NCI-H69 (cell line): ENCODE data around the gene SCN9A.
"Not testable (repeated sequence)": the region's sequence is repeated elsewhere in the genome, so short reads cannot be mapped to it uniquely, and the experiment has no call there.

Experiments
- DNase-seq: peaks from one replicate; lab custom pipeline; 2025; lab: John Stamatoyannopoulos, UW

SCN9A gene

DNA sequence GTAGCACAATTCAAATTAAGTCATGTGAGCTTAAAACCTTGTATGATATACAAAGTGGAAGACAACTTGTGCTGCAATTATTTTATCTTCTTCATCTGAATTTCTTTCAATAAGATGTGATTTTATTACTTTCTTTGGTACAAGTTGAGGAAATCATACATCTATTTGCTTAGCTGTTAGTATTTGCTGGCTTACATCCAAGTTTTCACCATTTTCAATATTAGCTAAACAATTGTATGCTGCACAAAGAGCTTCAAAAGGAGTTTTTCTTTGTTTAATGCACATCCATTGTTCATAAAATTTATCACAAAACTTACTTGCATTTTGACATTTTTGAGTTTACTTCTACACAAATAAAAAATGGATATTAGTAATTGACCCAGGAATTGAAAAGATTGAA lies 40.9 kb downstream of the SCN9A start:
- DNase-seq = peak; percentile 68

DNA sequence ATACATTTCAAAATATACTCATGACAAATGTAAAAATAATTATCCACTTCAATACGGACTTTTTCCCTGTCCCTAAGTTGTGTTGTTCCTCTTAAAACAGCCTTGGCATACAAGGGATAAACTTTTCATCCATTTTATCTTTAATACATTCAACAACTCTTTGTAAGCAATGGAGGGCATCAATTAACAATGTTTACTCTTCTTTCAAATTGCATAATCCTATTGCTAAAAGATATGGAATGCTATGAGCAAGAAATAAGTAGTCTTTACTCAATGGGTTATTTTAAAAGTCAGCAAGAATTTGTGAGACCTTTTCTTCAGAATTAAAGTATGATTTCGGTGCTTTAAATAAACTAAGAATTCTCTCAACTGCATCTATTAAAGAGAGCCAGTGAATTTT lies 41.9 kb downstream of the SCN9A start:
- peak; percentile 46 for DNase-seq

DNA sequence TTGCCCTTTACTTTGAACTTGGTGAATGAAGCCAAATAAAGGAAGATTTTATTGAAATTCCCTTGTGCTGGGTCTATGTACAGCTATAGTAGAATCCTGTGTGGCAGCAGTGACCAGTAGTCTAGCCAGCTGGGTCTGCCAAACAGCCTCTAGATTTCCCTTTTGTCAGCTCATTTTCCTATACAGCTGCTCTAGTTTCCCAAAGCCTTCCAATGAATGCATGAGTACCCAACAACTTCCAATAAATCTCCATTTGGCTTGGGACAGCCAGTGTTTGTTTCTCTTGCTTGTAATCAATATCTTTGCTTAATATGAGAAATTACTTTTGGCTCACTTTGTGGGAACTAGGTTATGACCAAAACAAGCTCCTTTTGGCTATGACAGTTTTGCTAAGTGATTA lies 43.6 kb downstream of the SCN9A start:
- DNase-seq = peak; percentile 12

DNA sequence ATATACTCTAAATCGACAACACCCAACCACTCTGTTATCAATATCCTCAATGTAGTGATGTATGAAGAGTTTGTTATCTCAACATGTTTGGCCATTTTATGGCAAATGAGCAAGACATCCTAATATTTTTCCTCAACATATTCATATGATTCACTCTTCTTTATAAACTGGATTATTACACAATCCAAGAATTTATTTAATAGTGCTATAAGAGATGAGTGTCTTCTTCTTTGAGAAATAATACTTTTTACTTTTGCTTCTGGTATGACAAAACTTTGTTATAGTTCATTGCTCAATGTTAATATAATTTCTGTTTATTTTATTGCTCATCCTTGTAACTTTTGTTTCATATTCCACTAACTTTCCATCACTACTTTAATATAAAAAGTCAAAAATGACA lies 44.3 kb downstream of the SCN9A start:
- DNase-seq = no peak

DNA sequence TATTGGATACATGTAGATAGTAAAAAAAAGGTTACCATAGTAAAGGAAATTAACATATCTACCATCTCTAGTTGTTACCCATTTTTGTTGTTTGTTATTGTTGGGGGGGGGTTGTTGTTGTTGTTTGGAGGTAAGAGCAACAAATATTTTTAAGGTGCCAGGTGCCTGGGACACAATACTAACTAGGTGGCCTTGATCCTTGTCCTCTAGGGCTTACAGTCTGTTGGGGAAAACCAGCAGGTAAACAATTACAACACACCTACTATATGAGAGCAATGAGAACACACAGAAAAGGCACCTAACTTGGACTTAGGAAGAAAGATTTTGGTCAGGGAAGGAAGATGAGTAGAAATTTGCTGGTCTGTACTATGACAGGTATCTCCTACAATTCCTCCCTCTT lies 46.3 kb downstream of the SCN9A start:
- no peak for DNase-seq

DNA sequence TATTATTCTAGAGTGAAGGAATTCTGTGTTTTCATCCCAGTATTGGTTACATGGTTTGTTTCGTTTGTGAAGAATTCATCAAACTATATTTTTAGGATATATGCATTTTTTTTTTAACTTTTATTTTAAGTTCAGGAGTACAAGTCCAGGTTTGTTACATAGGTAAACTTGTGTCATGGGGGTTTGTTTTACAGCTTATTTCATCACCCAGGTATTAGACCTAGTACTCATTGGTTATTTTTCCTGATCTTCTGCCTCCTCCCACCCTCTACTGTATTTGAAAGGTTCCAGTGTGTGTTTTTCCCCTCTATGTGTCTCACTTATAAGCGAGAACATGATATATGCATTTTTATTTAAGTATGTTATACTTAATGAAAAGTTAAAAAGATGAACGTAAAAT lies 47.6 kb downstream of the SCN9A start:
- no peak for DNase-seq

DNA sequence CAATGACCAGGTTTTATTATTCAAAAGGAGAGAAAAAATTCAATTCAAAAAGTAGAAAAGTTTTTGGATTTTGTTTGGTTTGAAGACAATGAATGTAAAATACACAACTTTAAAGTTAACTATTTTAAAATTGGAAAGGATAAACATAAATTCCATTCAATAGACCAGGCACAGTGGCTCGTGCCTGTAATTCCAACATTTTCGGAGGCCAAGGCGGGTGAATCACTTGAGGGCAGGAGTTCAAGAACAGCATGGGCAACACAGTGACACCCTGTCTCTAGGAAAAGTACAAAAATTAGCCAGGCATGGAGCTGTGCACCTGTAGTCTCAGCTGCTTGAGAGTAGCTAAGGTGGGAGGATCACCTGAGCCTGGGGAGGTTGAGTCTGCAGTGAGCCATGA lies 54.7 kb downstream of the SCN9A start:
- no peak for DNase-seq

DNA sequence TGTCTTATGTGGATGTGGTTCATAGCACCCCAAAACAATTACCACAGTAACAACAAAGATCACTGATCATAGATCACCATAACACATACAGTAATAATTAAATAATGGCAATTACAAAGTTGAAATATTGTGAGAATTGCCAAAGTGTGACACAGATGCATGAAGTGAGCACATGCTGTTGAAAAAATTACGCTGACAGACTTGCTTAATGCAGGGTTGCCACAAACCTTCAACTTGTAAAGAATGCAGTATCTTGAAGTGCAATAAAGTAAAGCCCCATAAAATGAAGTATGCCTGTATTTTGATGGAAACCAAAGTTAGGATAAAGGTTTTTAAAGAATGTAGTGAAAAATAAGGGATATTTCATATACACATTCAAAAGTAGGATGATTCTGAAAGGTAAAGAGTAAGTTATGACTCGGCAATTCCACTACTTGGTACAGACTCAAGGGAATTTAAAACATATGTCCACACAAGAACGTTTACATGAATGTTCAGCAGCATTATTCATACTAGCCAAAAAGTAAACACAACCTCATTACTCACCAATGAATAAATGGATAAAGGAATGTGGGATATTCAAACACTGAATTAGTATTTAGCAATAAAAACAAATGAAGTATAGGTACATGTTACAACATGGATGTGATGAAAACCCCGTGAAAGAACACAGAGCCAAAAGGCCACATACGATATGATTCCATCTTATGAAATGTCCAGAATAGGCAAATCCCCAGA lies 61.6 kb downstream of the SCN9A start:
- DNase-seq = peak; percentile 7

DNA sequence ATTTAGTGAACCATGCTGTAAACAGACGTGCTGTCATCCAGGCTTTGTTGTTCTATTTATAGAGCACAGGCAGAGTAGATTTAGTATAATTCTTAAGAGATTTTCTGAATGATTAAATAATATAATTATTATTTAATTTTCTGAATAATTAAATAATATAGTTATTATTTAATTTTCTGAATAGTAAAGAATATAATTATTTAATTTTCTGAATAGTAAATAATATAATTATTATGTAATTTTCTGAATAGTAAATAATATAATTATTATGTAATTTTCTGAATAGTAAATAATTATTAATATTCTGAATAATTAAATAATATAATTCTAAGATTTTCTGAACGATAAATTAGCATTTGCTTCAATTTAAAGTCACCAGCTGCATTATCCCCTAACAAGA lies 62.9 kb downstream of the SCN9A start:
- DNase-seq = not testable (repeated sequence)

DNA sequence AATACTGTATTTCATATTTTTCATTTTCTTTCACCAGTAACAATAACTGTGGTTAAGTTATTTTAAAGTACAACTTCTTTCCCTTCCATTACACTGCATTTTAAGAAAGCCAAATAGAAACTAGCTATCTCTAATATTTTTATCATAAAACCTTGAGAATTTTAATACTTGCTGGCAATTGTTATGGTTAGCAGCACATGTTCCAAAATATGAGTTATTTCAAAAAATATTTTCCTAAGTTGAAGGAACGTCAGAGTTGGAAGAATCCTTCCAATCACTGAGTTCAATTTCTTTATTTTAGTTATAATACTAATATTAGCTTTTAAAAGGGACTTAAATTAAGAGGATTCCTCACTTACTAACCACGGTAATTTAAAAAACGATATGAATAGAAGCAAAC lies 68.4 kb downstream of the SCN9A start:
- no peak for DNase-seq

DNA sequence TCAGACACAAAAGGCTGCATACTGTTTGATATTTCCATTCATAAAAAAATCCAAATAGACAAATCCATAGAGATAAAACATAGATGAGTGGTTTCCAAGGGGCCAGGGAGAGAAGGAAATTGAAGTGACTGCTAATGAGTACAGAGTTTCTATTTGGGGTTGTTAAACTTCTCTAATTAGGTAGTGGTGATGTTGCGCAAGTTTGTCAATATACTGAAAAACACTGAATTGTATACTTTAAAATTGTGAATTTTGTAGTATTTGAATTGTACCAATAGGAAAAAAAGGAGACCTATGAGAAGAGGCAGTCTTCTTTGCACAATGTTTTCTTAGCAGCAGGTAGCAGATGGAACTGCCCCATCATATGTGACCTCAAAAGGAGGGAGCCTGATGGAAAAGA lies 71.1 kb downstream of the SCN9A start:
- no peak for DNase-seq

DNA sequence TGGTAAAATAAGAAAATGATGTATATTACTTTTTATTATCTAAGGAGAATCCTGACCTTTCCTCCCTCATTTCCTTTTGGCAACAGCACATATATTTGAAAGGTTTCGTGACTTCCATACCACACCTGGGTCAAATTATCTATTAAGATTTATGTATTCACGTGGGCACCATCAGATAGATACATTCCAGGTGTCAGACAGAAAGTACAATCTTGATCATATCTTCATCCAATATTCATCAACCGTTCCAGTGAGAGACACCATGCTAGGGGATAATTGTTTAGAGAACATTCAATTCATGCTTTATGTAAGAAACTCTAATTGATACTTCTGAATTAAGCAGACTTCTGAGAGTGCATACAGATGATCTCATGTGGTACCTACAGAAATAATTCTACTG lies 73.7 kb downstream of the SCN9A start:
- no peak for DNase-seq

DNA sequence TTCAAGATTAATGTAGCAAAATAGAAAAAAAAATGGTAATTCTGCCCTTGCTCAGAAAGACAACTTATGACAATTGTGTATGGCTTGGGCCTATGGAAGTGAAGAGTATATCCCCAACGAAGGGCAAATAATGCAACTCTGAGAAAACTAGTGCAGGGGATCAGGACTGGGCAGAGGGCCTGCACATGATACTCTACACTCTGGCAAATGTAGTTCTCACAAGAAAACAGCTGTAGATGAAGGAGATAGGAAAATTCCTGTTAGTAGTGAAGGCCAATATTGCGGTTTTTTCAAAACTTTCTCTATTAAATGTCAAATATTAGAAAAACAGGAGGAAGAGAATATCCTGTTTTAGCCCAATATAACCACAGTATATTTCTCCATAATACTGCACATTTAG lies 77.8 kb downstream of the SCN9A start:
- DNase-seq = no peak

DNA sequence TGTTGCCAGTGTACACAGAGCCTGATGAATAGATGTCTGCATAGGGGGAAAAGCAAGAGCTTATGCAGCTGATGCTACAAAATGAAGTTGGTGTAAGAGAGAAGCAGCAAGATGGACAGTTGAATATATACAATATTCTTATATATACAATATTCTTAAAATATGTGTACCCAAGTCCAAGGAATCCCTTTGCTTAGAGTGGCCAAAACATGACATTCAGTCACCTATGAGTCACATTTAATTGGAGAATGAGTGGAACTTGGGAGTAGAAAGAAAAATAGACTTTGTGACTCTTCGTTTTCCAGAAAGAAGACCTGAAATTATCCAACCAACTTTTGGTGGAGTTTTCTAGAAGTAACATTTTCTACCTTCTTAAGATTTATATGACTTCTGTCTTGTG lies 81.8 kb downstream of the SCN9A start:
- DNase-seq = no peak

DNA sequence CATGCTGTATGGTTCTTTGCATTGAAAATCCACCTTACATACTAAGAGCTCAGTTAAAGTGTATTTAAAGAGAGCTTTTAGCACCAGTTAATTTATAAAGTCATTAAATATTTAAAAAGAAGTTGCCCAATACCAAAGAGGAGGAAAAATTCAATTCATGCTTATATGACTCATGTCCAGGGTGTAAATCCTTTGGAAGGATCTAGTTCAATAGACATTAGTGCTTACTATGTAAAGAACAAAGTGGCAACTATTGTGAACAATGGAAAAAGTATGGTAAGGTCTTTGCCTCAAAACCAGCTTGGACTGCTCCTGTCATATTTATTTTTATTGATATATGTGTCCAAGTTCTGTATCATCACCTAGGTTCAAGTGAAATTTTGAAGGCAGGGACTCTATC lies 90.5 kb downstream of the SCN9A start:
- no peak for DNase-seq

DNA sequence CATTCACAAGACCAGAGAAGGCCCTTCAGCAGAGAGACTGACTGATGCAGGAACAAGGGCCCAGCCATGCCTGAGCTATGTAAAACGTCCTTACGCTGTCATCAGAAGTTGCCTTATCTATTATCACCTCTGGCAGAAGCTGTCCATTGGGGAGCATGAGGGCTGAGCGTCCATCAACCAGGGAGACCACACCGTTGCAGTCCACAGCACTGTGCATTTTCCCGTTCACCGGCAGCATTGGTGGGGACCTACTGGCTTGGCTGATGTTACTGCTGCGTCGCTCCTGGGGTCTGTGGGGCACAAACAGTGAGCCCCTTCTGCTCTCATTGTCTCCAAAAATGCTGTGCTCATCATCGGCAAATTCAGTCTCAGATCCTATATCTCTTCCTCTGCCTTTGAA lies 91.4 kb downstream of the SCN9A start:
- no peak for DNase-seq

DNA sequence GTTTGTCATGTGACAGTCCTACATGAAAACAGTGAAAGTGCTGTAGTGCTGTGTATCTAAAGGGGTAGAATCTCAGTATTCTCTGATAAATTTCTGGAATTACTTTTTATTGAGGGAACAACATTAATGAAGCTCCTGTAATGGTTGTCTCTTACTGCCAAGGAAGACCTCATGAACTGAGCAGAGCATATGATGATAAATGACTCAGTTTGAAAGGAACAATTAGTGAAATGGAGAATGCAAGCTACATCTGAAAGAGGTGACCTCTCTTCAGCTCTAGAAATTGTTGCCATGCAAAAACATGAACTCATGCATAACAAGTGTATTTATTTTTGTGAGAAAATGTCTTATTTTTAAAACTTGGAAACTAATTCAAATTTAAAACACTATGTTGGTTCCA lies 93.6 kb downstream of the SCN9A start:
- DNase-seq = no peak

DNA sequence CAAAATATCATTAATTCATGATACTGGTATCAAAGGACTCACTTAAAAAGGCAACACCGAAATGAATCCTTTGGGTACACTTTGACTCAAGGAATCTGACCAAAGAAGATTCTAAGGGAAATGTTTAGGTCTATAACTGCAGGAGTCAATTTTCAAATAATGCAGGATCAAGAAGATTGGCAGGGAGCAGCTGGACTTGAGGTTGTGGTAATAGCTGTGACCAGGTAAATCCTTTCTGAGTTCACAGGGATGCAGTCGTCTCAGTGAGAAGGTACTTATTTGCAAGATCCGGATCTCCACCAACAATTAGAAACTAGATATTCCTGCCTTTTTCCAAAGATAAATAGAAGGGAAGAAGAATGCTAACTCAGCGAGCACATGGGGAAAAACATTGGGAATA lies 96.9 kb downstream of the SCN9A start:
- DNase-seq = no peak

DNA sequence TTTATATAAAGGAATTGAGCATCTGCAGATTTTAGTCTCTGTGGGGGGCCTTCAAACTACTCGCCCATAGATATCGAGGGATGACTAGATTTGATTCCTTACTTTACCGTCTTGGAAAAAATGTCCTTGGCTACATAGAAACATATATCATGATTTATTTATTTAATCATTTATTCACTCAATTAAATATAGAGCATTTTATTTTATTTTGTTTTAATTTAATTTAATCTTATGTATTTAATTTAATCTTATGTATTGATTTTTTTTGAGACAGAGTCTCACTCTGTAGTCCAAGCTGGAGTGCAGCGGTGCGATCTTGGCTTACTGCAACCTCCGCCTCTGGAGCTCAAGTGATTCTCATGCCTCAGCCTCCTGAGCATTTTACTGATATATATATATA lies 105.4 kb downstream of the SCN9A start:
- DNase-seq = no peak

DNA sequence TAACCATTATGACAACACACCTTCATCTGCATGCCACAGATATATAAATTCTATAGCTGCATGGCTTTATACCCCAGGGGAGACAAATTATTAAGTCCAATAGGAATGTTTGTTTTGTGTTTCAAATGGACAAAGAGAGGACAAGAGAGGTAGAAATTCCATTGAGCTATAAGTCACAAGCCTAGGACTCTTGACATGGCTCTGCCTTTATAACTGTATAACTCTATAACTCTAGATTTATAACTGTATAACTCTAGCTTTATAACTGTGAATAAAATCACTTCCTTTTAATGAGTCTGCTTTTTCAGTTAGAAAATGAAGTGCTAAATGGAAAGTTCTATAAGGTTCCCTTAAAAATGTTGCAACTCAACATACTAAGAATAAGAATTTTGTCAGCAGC lies 106.4 kb downstream of the SCN9A start:
- DNase-seq = no peak

DNA sequence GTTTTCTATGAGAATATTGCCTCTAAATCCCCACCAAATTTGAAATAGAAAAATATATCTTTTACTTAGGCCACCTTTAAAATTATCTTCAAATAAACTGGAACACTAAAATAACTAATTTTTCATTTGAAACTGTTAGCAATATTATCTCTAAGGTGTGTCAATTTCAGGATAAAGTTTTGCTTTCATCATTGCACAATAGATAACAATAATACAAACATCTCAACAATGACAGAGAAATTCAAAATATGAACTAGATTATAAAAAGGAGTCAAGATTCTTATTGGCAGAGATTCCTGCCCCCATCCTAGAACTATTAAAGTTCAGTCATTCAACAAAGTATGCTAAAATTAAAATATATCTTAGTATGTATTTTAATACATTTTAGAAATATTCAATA lies 117.9 kb downstream of the SCN9A start:
- DNase-seq = no peak

DNA sequence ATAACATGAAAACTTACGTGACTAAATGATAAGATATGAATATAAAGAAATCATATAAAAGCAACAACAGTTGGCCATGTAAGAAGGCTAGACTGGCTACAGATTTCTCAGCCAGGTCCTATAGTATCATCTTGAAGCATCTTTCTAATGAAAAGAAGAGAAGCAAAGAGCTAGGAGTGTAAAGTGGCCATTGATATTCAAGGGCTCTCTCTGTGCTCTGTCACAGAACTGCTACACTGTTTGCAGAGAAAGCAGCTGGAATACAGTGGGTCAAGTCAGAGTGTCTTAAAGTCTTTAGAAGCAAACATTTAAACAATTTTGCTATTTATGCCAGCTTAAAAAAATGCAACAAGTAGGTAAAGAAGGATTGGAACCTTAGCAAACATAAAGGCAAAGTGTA lies 118.8 kb downstream of the SCN9A start:
- no peak for DNase-seq

DNA sequence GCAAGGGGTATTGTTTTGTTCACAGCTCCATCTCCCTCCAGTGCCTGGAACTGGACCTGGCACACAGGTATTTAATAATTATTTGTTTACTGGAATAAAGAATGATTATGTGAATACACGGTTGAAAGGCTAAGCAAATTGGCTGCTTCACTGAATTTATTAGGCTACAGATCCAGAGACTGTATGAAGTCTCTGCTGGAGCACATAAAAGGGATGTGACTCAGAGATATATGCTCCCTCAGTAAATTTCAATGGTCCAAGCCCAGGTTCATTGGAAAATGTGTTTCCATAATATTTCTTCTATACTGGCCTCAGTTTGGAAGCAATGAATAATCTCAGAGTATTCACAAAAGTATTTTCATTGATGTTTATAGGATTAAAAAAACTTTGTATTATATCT lies 126.4 kb downstream of the SCN9A start:
- no peak for DNase-seq

DNA sequence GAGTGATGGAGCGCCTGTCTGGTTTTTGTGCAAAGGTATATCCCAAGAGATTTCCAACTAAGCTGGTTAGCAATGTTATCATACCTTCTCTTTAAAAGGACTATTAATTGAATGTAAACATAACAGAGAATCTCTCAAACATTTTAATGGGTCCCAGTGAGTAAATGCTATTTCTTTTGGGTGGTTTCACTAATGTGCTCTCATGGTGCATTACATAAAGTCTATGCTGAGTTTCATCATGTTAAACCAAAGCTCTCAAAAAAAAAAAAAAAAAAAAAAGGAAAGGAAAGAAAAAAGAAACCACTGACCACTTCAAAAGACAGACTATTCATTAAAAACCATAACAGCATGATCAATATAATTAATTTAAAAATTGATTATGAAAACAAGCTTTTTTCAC lies 128.8 kb downstream of the SCN9A start:
- DNase-seq = peak; percentile 10

DNA sequence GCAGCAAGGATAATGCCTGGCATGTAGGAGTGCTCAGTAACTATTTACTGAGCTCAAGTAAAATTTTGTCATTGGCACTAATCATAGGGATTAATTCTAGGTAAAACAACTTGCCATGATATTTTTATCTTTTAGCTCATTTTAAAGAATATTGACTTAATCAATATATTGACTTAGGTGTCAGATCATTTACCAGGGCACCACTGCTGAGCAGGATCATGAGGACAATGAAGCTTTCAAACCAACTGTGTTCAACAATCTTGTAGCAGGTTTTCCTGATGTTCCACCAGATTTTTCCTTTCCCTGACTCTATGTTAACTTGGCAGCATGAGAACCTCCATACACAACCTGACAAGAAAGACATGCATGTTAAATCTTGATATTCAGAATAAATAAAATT lies 133.4 kb downstream of the SCN9A start:
- no peak for DNase-seq
